ENCODE measurements around the gene OSM. TPM values are rescaled to one million over a fixed set of nuclear protein-coding genes. Genes with fewer than 3 reads are reported as not detected.
A peak's percentile ranks its signal among the peaks of the same experiment; 100 is the strongest.

OSM gene
- total RNA-seq, 6 donors from 2014 or later = 0.98 to 11.7 (median 5.1) TPM

GRCh38 chr22:30250039-30250565 lies 16.5 kb downstream of the OSM start:
- no peak for ATAC-seq (ENCODE audit: low FRiP score in 2 of 2)
- 98% methylated on average over 3 of the region's 3 CpGs; no CpG with 5 or more reads in 1 of the 2 donors for WGBS, 2 donors
- Histone ChIP-seq H3K27me3 (peaks cover 0 to 11% (median 0%) of the 10 kb centered on the region in 4 donors), H3K4me1 (peaks cover 29 to 57% (median 36%) of the 10 kb centered on the region in 4 donors), H3K27ac (no peak overlapping the region), H3K4me3 (no peak overlapping the region), H3K36me3 (no peaks in the 10 kb centered on the region), H3K9me3 (no peaks in the 10 kb centered on the region)
- no peak for TF ChIP-seq EP300 (IDR thresholded peaks at IDR 0.05)
- no peak for TF ChIP-seq POLR2A (IDR thresholded peaks at IDR 0.05)
- no peak for TF ChIP-seq CTCF (IDR thresholded peaks at IDR 0.05)
- TF ChIP-seq POLR2AphosphoS5 (IDR thresholded peaks at IDR 0.05) = no peak
- DNase-seq = no peak

GRCh38 chr22:30249049-30250038 lies 17.3 kb downstream of the OSM start:
- Histone ChIP-seq H3K4me1 (peaks cover 29 to 57% (median 36%) of the 10 kb centered on the region in 4 donors), H3K36me3 (no peaks in the 10 kb centered on the region), H3K9me3 (no peaks in the 10 kb centered on the region), H3K27ac (peak overlapping the region in 1 of 4 donors; percentile 11), H3K27me3 (peaks cover 0 to 11% (median 0%) of the 10 kb centered on the region in 4 donors), H3K4me3 (no peak overlapping the region)
- 61 to 80% methylated on average over 20 to 27 of the region's 27 CpGs for WGBS, 2 donors
- TF ChIP-seq EP300 (IDR thresholded peaks at IDR 0.05) (no peak), POLR2AphosphoS5 (IDR thresholded peaks at IDR 0.05) (no peak), CTCF (IDR thresholded peaks at IDR 0.05) (no peak), POLR2A (IDR thresholded peaks at IDR 0.05) (no peak)
- ATAC-seq (ENCODE audit: low FRiP score in 2 of 2) = peak in 1 of 2 donors; percentile 68
- peak in 1 of 2 donors; percentile 88 for DNase-seq

GRCh38 chr22:30248484-30248883 lies 18.2 kb downstream of the OSM start:
- Histone ChIP-seq H3K36me3 (no peaks in the 10 kb centered on the region), H3K4me3 (no peak overlapping the region), H3K9me3 (no peaks in the 10 kb centered on the region), H3K27ac (peak overlapping the region in 1 of 4 donors; percentile 11), H3K27me3 (peaks cover 0 to 11% (median 0%) of the 10 kb centered on the region in 4 donors), H3K4me1 (peaks cover 27 to 52% (median 33%) of the 10 kb centered on the region in 4 donors)
- DNase-seq (no peak), ATAC-seq (ENCODE audit: low FRiP score in 2 of 2) (no peak)
- WGBS, 2 donors = 68 to 77% methylated on average over 6 of the region's 6 CpGs
- no peak for TF ChIP-seq POLR2AphosphoS5 (IDR thresholded peaks at IDR 0.05)

GRCh38 chr22:30247974-30248373 lies 18.7 kb downstream of the OSM start:
- TF ChIP-seq EP300 (IDR thresholded peaks at IDR 0.05) (no peak), POLR2AphosphoS5 (IDR thresholded peaks at IDR 0.05) (no peak), POLR2A (IDR thresholded peaks at IDR 0.05) (no peak), CTCF (IDR thresholded peaks at IDR 0.05) (no peak)
- H3K27me3 ChIP-seq = peaks cover 0 to 11% (median 0%) of the 10 kb centered on the region in 4 donors
- ATAC-seq (ENCODE audit: low FRiP score in 2 of 2) (no peak), DNase-seq (no peak)
- H3K9me3 ChIP-seq = no peaks in the 10 kb centered on the region
- peak overlapping the region in 1 of 4 donors; percentile 11 for H3K27ac ChIP-seq
- 51 to 61% methylated on average over 12 of the region's 12 CpGs for WGBS, 2 donors
- peaks cover 22 to 47% (median 28%) of the 10 kb centered on the region in 4 donors for H3K4me1 ChIP-seq
- no peak overlapping the region for H3K4me3 ChIP-seq
- H3K36me3 ChIP-seq = no peaks in the 10 kb centered on the region

- ATAC-seq (ENCODE audit: low FRiP score in 2 of 2) (no peak), DNase-seq (no peak)
- TF ChIP-seq POLR2AphosphoS5 (IDR thresholded peaks at IDR 0.05) (no peak), POLR2A (IDR thresholded peaks at IDR 0.05) (no peak), EP300 (IDR thresholded peaks at IDR 0.05) (no peak), CTCF (IDR thresholded peaks at IDR 0.05) (no peak)
- Histone ChIP-seq H3K36me3 (no peaks in the 10 kb centered on the region), H3K27ac (no peak overlapping the region), H3K9me3 (no peaks in the 10 kb centered on the region), H3K4me3 (no peak overlapping the region), H3K27me3 (peaks cover 0 to 11% (median 0%) of the 10 kb centered on the region in 4 donors), H3K4me1 (peaks cover 18 to 43% (median 24%) of the 10 kb centered on the region in 4 donors)
- WGBS, 2 donors = 76 to 81% methylated on average over 11 of the region's 11 CpGs
These were observed 19.1 kb downstream of the OSM start for GRCh38 chr22:30247561-30247960.
